NB4 (cell line): ENCODE measurements around the gene MRPL54.

Experiments
- DNase-seq: peaks from one replicate; pipeline ENCODE4 v3.0.0; 2010; ENCODE audit warnings: low read depth
- H3K4me3 ChIP-seq: one replicate; pipeline ENCODE4 v1.5.1; 2011; ENCODE audit warnings: mild to moderate bottlenecking, low read depth, low read length, moderate library complexity
- MAX ChIP-seq: IDR thresholded peaks from 2 replicates; pipeline ENCODE4 v1.6.1; 2011; ENCODE audit warnings: low read depth, low read length
- MYC ChIP-seq: IDR thresholded peaks from 2 replicates; pipeline ENCODE4 v1.6.1; 2011; ENCODE audit warnings: low read depth, low read length
- POLR2A ChIP-seq: IDR thresholded peaks from 2 replicates; pipeline ENCODE4 v1.6.1; 2011; ENCODE audit warnings: mild to moderate bottlenecking; ENCODE audit not compliant: insufficient read length; ENCODE audit errors: extremely low read depth
- TF ChIP-seq, protein P1 (sequence below): IDR thresholded peaks from one replicate; pipeline ENCODE4 v1.5.1; 2012; ENCODE audit warnings: low read depth, low read length

The MRPL54 gene

GRCh38 chr19:3745363-3746045 is 17.0 kb upstream of the MRPL54 start:
- no peak overlapping the region for H3K4me3 ChIP-seq
- TF ChIP-seq MAX, result no peak
- TF ChIP-seq MYC, result no peak
- TF ChIP-seq, protein P1, sequence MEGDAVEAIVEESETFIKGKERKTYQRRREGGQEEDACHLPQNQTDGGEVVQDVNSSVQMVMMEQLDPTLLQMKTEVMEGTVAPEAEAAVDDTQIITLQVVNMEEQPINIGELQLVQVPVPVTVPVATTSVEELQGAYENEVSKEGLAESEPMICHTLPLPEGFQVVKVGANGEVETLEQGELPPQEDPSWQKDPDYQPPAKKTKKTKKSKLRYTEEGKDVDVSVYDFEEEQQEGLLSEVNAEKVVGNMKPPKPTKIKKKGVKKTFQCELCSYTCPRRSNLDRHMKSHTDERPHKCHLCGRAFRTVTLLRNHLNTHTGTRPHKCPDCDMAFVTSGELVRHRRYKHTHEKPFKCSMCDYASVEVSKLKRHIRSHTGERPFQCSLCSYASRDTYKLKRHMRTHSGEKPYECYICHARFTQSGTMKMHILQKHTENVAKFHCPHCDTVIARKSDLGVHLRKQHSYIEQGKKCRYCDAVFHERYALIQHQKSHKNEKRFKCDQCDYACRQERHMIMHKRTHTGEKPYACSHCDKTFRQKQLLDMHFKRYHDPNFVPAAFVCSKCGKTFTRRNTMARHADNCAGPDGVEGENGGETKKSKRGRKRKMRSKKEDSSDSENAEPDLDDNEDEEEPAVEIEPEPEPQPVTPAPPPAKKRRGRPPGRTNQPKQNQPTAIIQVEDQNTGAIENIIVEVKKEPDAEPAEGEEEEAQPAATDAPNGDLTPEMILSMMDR, result no peak
- no peak for TF ChIP-seq POLR2A
- no peak for DNase-seq

- no peak for TF ChIP-seq MAX
- TF ChIP-seq, protein P1, result no peak
- no peak for TF ChIP-seq POLR2A
- TF ChIP-seq MYC, result no peak
- no peak overlapping the region for H3K4me3 ChIP-seq
- no peak for DNase-seq
Measured at GRCh38 chr19:3746371-3747056, 16.0 kb upstream of the MRPL54 start.

DNA sequence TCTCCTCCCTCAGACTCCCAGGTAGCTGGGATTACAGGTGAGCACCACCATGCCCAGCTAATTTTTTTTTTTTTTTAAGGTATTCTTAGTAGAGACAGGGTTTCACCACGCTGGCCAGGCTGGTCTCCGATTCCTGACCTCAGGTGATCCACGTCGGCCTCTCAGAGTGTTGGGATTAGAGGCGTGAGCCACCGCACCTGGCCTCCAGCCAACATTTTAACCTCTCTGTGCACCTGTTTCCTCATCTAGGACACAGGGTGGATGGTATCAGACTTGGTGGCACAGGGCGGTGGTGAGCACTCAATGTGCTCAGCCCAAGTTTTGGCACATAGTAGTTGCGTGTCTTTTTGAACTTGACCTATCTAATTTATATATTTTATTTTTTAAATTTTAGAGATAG is 13.5 kb upstream of the MRPL54 start:
- TF ChIP-seq, protein P1, result no peak
- TF ChIP-seq POLR2A (no peak), MYC (no peak), MAX (no peak)
- H3K4me3 ChIP-seq, result no peak overlapping the region
- DNase-seq, result no peak

GRCh38 chr19:3750211-3750610 is 12.3 kb upstream of the MRPL54 start:
- DNase-seq, result no peak
- no peak overlapping the region for H3K4me3 ChIP-seq
- TF ChIP-seq MAX, result no peak
- no peak for TF ChIP-seq MYC
- TF ChIP-seq, protein P1, result no peak

- H3K4me3 ChIP-seq, result no peak overlapping the region
- TF ChIP-seq MAX (no peak), POLR2A (no peak), MYC (no peak)
- TF ChIP-seq, protein P1, result no peak
- no peak for DNase-seq
Measured at GRCh38 chr19:3751236-3751635, 11.2 kb upstream of the MRPL54 start.

DNA sequence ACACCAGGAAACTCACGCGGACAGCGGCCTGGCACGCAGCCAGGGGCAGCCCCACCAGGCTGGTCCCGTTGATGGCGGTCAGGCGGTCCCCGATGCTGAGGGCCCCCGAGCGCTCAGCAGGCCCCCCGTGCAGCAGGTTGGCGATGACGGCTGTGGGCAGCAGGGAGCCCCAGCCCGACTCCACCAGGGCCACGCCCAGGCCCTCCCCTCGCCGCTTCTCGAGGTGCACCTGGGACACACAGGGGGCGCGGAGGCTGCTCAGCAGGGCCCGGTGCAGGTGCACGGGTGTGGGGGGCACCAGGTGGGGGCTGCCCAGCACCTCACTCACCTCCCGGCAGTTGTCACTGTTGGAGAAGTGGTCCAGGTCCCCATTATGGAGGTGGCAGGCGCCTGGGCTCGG is 10.0 kb upstream of the MRPL54 start:
- H3K4me3 ChIP-seq, result no peak overlapping the region
- no peak for DNase-seq
- TF ChIP-seq, protein P1, result no peak
- TF ChIP-seq MYC (no peak), MAX (no peak), POLR2A (no peak)
